CD4-positive, alpha-beta T cell treated with Interleukin-1 beta for 1 hour (primary cell): ENCODE results near the gene ZFAND3.

ENCODE experiments used
- DNase-seq, 2 donors: peaks; one replicate each; pipeline ENCODE4 v3.0.0-alpha.2; 2020 to 2022

Gene ZFAND3, protein sequence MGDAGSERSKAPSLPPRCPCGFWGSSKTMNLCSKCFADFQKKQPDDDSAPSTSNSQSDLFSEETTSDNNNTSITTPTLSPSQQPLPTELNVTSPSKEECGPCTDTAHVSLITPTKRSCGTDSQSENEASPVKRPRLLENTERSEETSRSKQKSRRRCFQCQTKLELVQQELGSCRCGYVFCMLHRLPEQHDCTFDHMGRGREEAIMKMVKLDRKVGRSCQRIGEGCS

DNA sequence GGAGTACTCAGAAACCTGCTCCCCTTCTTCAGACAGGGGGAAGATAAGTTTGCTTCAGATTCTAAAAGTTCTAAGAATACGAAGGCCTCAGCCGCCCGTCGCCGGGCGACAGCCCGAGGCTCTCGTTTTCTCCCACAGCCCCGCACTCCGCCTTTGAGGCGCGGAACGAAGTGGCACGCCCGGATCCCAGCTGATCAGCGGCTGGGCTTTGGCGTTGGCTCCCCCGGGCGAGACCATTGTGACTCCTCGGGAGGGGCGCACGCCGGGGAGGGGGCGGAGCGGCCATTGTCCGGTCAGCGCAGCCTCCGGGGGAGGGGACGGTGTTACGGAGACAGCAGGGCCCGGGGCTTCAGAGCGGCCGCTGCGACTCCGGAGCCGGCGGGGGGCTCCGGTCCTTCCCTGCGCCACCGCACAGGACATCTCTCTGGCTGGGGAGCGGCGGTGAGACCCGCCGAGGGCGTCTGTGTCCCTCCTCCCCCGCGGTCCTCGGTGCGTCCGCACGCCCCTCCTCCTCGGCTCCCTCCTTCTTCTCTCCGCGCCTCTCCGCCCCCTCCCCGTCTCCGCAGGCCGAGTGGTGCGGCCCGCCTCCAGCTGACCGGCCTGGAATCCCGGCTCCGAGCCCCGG, at the start of gene ZFAND3:
Gene ZFAND3, plus strand, starts transcription at position 551 of the 625 bp plus-strand sequence. CDS start 219 bp downstream, outside the sequence.
- DNase-seq: peak; percentile 93 to 94

DNA sequence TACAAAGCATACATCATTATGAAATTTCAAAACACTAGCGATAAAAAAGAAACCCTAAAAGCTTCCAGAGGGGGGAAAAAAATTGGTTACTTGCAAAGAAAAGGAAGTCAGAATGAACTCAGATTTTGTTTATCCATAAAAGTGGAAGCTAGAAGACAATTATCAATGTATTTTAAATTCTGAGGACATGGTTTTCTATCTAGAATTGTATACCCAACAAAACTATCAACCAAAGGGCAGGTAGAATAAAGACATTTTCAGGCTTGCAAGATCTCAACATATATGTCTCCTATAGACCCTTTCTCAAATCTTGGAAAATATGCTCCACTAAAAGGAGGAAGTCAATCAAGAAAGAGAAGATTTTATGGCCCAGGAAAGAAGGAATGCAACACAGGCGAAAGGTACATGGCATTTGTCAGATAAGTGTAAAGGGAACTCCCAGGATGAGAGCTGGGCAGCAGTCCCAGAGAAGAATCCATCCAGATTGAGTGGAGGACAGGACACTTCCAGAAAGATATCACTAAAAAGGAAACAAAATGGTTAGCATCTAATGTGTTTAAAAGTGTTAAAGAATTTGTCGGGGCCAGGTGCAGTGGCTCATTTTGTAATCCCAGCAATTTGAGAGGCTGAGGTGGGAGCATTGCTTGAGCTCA, 45.4 kb upstream of the ZFAND3 start:
- DNase-seq: no peak

DNA sequence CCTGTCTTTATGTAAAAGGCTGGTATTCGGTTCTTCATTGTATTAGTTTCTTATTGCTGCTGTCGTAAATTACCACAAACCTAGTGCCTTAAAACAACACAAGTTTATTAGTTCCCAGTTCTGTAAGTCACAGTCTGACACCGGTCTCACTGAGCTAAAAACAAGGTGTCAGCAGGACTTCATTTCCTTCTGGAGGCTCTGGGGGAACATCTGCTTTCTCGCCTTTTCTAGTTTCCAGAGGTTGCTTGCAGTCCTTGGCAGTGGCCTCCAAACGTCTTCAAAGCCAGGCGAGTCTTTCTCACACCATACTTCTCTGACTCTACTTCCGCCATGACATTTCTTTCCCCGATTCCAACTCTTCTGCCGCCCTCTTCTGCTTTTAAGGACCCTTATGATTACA, 43.0 kb upstream of the ZFAND3 start:
- no peak for DNase-seq

DNA sequence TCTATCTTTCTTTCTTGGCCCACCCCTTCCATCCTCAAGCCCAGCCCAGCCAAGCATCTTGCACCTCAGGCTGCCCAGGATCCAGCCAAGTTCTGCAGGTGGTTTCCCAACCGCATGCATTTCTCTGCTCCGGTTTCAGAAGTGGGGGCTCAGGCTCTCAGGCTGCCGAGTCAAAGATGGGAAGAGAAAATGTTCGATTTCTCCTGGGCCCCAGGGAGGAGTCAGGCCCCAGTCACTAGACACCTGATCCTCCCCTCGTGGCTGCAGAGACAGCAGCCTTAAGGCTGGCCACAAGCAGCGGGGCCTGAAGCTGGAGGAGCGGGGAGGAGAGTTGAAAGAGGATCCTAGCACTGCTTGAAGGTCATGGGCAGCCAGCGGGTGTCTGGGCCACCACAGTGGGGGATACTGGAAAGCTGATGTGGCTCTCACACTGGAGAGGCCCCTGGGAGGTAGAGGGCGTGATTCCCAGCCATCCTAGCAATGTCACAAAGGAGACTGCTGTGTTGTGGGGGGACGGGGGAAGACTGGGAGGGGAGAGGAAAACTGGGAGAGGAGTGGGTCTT, 42.2 kb upstream of the ZFAND3 start:
- no peak for DNase-seq

DNA sequence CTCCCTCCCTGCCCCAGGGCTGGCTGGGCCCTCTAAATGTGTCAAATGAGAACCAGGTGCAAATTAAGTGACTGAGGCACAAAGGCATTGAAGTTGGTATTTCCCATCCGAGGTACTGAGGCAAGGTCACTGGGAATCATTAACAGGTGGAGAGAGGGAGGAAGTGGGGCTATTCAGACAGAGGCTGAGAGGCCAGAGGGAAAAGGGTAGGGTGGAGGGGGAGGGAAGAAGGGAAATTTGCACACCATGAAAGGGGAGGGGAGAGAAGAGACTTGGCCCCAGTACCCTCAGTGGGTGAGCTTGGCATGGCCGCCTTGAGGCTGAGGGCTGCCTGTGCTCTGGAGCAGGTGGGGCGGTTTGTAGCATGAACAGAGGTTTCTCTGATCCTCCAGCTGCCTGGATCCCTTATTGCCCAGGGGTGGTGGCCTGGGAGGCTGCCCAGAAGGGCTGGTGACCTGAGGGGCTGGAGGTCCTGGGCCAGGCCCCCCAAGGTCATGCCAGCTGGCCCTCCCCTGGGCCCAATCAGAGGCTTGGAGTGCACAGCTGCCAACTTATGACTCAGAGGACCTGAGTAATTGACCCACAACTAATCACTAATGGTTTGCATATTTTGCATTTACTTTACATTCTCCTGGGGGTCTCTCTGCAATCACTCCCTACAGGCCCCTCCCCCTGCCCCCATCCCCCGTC, 40.3 kb upstream of the ZFAND3 start:
- no peak for DNase-seq

DNA sequence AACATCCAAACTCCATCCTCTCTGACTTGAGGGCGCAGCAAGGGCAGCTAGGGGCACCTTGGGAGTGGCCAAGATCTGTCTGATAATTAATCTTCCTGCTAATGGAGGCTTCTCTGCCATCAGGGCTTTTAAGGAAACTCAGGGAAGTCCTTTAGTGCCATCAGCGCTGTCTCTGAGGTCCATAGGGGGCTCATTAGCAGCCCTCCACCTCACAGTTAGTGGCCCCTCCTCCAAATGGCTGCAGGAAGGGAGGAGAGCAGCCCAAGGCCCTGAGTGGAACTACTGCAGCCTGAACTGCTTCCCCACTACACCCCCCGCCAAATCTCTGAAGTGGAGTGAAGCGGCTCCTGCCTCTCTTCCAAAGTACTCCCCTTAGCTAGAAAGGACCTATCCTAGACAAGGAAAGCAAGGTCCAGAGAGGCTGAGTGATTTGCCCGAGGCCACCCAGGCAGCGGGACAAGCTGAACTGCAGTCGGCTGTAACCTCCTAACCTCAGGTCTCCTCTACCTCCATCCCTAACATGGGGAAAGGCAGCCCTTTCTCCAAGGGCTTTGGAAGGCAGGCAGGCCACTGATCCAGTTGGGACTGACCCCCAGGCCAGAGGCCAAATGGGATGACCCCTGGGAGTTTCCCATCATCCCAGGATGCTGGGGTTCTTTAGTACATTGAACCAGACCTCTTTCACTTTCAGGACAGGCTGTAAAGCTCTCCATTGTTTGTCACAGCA, 39.5 kb upstream of the ZFAND3 start:
- no peak for DNase-seq

DNA sequence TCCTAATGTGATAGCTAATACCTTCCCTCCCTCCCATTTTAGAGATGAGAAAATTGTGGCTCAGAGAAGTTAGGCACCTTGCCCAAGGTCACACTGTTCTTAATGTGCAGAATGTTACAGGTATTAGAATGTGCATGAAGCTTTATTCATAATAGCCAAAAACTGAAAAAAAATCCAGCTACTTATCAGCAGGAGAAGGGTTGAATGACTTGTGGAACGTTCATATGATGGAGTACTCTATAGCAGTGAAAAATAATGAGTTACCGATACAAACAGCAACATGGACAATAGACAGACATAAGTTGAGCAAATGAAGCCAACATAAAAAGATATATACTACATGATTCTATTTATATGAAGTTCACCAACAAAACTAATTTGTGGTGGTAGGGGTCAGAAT, 37.7 kb upstream of the ZFAND3 start:
- no peak for DNase-seq

DNA sequence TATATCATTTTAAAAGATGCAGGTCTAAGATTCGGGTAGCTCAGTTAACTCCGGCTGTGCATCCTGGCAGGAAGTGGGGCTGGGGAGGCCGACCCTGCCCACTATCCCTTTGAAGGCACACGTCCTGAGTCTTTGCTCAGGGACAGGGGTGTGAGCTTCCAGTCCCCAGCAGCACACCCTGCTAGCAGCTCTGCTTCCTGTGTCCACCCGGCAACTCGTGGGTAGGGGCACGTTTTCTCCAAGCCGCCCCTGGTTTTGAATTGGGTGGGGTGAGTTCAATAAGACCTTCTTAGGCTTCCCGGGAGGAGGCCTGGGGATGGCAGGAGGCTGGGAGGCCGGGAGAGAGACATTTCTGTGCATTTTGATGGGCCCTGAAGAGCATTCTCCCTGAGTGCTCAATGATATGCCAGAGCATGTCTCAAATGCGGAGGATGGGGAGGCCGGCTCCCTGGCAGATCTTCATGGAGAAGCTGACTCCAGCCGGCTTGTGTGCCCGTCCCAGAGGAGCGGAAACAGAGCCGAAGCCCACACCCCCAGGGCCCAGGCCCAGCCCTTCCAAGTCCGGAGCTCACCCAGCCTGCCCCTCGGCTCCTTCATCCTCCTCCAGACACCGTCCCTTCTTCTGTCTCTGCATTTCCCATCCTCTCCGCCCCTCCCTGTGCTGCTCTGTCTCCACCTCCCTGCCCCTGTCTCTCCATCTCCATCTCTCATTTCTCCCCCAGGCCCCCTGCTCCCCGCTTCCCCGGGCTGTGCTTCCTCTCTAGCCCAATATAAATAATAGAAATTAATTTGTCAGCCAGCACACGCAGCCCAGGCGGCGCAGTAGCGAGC, 36.3 kb upstream of the ZFAND3 start:
- DNase-seq: no peak

DNA sequence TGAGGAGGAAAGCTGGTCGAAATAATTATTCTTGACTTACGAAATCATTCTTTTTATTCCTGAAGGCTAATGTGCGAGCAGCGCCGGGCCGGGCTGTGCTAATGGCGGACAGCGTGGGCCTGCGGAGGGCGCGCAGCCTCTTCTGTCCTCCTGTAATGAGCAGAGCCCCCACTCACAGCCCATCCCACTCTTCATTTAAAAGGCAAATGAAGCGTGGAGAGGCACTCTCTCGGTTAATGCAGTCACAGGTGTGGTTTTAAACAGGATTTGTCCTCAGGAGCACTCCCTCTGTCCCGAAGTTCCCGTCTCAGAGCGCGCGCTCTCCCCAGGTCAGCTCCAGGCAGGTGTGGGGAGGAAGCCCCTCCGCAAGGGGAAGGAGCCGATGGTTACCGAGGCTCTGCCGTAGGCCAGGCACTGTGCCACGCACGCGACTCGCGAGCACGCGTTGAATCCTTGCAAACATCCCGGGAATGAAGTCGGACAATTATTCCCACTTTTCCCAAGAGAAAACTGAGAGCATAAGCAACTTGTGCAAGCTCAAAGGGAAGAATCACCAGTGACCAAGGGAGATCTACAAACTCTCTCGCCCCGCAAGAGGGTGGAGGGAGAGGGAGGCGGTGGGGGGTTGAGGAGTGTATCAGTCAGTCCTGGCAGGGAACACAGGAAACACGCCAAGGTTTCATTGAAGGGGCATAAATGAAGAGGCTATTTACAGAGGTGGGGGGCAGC, 35.5 kb upstream of the ZFAND3 start:
- DNase-seq: no peak

DNA sequence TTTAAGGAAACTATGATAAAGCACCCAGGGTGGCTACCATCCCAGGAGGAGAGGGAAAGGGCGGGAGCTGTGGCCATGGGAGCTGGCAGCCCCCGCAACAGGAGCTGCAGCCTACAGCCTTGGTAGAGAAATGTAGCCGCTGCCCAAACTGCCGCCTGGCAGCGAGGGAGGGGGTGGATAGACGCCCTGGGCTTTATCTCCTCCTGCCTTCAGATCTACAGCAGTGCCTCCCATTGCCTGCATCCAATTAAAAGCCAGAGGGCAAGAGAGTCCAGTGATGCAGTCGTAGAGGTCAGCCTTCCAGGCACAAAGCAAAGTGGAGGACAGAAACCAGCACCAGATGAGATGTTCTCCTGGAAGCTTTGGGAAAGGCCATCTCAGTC, 35.0 kb upstream of the ZFAND3 start:
- no peak for DNase-seq

DNA sequence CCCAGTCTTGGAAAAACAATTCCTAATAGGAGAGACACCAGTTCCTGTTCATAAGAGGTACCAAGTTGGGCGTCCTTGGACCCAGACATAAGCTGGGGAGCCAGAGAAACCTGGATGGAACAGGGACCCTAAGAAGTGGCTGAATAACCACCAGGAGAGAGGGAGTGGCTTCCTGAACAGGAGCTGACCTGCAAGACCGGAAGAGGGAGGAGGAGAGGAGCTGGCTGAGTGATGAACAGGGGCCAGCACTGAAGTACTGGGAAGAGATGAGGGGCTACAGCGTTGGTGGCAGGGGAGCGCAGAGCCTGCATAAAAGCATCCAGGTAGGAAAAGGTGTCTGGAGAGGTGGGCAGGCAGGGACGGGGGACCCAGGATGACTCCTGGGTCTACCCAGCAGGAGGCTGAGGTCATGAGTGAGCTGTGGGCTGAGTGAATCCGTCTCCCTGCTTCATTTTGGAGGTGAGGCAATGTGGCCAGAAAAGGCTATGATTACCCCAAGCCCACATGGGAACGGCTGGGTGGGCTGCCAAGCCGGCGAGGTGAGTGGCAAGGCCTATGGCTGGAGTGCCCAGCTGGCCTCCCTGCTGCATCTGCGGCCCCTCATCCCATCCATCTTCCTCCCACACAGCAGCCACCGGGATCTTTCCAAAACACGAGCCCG, 34.4 kb upstream of the ZFAND3 start:
- DNase-seq: no peak

DNA sequence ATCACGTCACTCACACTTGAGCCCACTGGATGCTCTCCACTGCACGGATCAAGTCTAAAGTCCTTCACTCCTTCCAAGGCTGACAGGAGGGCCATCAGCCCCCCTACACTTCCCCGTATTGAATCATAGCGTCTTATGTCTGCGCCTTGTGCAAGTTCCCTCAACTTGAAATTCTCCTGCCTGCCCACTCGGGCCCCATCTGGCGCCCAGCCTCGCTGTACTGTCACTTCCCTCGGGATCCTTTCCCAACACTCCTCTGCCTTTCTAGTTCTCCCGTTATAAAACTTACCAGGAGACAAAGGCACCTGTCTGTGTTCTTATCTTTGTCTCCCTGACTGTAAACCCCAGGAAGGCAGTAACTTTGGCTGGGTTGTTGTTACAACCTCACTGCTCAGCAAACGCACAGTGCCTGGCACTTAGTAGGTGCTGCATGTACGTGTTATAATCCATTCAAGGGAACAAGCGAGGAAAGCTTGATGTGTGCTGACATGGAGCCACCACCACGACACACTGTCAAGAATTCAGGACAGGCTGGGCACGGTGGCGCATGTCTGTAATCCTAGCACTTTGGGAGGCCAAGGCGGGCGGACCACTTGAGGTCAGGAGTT, 33.8 kb upstream of the ZFAND3 start:
- no peak for DNase-seq

DNA sequence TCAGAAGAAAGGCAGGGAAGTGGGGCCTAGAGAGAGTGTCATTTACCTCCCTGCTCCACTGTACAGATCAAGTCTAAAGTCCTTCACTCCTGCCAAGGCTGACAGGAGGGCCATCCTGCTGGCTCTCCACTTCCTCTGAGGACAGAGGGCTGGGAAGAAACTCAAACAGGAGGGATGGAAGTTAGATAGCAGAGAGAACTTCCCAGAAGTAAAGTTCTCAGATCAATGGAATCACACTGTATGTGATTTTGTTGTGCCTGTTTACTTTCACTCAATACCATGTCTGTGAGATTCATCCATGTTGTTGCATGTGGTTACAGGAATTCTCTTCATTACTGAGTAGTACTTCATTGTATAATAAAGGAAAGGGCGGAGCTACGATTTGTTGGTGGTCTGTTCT, 32.3 kb upstream of the ZFAND3 start:
- no peak for DNase-seq

DNA sequence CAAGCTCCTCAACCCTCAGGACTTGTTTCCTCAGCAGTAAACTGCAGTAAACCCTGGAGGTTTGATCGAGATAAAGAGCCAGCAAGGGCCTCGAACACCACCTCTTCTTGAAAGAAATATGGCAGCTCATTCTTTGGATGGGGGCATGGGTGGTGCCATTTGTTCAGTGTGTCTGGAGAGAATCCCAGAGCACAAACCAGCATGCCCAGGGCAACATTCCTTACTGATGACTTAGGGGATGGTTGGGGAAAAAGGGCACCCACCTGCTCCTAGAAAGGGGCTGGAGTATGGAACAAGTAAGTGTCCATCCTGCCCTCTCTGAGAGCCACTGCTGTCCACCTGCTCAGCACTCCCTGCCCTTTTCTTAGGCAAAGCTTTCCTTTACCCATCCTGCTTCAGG, 31.3 kb upstream of the ZFAND3 start:
- DNase-seq: no peak

DNA sequence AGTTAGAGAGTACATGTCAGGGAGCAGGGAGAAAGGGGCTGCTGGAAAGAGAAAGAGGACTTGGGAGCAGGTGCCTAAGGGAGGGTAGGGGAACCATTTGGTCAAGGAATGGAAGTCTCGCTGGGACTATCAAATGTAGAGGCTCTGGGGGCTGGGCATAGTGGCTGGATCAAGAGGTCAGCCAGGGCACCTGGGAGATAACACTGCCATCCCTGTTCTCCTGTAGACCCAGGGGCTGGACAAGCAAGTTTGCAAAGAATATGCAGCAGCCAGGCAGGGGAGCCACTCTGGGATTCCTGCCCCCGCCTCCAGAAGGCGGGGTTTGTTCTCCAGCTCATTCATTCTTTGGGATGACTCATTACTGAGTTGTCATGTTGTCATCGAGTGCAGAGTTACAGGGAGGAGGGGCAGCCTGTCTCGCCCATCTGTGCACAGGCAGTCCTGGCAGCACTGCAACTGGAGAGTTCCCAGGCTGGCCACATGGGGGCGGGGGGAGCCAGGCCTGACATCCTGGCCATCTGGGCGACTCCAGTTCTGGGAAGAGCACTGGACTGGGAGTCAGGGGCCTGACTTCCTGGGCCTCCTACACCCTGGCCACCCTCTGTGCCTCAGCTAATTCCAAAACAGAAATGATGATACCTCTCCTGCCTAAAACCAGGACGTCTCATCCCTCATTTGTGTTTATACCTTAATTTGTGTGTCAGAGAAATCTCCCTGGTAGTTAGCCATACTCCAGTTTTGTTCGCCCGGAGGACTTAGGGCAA, 28.2 kb upstream of the ZFAND3 start:
- peak; percentile 73 to 83 for DNase-seq

DNA sequence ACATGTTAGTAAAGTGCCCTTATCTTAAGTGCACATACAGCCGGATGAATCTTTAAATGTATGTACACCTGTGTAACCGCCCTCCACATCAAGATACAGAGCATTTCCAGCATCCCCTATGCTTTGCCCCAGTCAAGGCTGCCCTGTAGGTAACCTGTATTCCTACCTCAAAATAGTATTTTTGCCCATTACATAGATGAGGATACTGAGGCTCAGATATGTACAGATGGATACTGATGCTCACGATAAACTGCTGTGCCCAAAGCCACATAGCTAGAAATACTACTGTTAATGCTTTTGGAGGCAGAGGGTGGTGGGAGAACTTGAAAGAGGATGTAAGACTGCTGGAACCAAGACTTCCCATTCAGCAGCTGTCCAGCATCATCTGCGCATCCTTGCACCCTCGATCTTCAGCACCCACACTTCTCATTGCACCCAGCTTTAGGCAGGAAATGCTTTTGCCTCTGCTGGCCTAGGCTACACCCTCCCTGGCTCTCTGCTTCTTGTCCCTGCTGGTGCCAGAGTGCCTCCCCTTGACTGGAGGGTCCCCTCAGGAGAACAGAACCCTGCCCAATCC, 27.0 kb upstream of the ZFAND3 start:
- no peak for DNase-seq

DNA sequence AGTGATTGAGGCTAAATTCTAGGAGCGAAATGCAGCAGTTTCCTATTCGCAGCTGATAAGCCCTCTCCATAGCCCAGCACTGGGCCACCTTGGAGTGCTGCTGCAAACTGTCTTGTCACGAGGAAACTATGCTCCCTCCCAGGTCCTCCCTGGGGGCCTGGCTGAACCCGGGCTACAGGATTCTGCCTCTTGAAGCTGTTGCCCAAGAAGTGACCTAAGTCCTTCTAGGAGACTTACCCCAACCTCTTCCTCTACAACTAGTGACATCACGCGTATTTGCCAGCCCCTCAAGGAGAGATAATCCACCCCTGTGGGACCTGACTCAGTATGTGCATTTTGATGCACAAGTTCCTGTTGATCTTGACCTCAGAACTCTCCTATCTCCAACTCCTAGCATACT, 26.5 kb upstream of the ZFAND3 start:
- no peak for DNase-seq

DNA sequence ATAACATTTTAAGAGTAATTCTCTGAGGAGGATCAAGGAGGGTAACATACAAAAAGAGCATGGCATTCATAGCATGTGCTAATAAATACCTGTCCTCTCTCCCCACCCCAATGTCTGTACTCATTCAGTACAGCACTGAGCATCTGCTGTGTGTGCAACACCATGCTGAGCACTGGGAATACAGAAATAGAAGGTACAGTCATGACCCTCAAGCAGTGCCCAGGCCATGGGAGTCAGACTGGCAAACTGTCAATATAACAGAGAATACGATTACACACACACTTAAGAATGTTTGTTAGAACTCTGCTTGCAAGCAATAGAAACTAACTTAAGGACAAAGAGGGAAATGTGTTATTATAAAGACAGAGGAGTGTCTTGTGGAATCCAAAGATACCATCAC, 24.7 kb upstream of the ZFAND3 start:
- DNase-seq: no peak
